ENCODE measurements around the gene PROC. TPM values are rescaled to one million over a fixed set of nuclear protein-coding genes. Genes with fewer than 3 reads are reported as not detected.

Gene PROC
- total and polyA plus RNA-seq, 9 of the 15 experiments (the other 6 are each of a cell fraction or from before 2014, with no cell fraction given), result not detected

- TF ChIP-seq ZNF699 (CRISPR knock-in tag; IDR thresholded peaks at IDR 0.05; ENCODE audit: insufficient replicate concordance) (no peak), NFE2L1 (tag; IDR thresholded peaks at IDR 0.05; ENCODE audit: borderline replicate concordance, low read depth) (peak; percentile 22; the same call in 1 of the 2 replicates), MAFK (IDR thresholded peaks at IDR 0.05; ENCODE audit: low read length) (peak; percentile 67; the same call in 1 of the 2 replicates), NCOA6 (IDR thresholded peaks at IDR 0.05) (0 out of 2 replicates have a peak, but pooled peaks have one; percentile 13), TRIM24 (IDR thresholded peaks at IDR 0.05) (peak; percentile 72 to 83), MEIS2 (IDR thresholded peaks at IDR 0.05; ENCODE audit: partially characterized antibody) (peak; percentile 88), CBFA2T3 (IDR thresholded peaks at IDR 0.05) (peak; percentile 82), EP400 (IDR thresholded peaks at IDR 0.05) (peak; percentile 5), MAZ (CRISPR knock-in tag; conservative IDR thresholded peaks at IDR 0.05 in 1 of 2, IDR thresholded peaks at IDR 0.05 in 1 of 2) (no peak), MAFF (IDR thresholded peaks at IDR 0.05; ENCODE audit: low read length) (peak; percentile 79), NRF1 (conservative IDR thresholded peaks at IDR 0.05 in 1 of 2, IDR thresholded peaks at IDR 0.05 in 1 of 2) (no peak), KLF1 (tag; IDR thresholded peaks at IDR 0.05) (no peak), ZBTB2 (IDR thresholded peaks at IDR 0.05) (0 out of 2 replicates have a peak, but pooled peaks have one; percentile 21), ATF1 (CRISPR knock-in tag; IDR thresholded peaks at IDR 0.05) (no peak), ATF1 (tag; IDR thresholded peaks at IDR 0.05) (0 out of 2 replicates have a peak, but pooled peaks have one; percentile 18), SMARCC2 (IDR thresholded peaks at IDR 0.05; ENCODE audit: low read depth) (0 out of 2 replicates have a peak, but pooled peaks have one; percentile 31), ZNF311 (CRISPR knock-in tag; IDR thresholded peaks at IDR 0.05) (no peak), TRIM28 (IDR thresholded peaks at IDR 0.05) (0 out of 2 replicates have a peak, but pooled peaks have one; percentile 28), ZNF644 (tag; IDR thresholded peaks at IDR 0.05; ENCODE audit: low read depth) (no peak), EWSR1 (IDR thresholded peaks at IDR 0.05; ENCODE audit: borderline replicate concordance, low read depth, partially characterized antibody) (no peak)
- TF ChIP-seq, protein P1, sequence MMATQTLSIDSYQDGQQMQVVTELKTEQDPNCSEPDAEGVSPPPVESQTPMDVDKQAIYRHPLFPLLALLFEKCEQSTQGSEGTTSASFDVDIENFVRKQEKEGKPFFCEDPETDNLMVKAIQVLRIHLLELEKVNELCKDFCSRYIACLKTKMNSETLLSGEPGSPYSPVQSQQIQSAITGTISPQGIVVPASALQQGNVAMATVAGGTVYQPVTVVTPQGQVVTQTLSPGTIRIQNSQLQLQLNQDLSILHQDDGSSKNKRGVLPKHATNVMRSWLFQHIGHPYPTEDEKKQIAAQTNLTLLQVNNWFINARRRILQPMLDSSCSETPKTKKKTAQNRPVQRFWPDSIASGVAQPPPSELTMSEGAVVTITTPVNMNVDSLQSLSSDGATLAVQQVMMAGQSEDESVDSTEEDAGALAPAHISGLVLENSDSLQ (IDR thresholded peaks at IDR 0.05), result peak; percentile 92
- TF ChIP-seq, protein P2, sequence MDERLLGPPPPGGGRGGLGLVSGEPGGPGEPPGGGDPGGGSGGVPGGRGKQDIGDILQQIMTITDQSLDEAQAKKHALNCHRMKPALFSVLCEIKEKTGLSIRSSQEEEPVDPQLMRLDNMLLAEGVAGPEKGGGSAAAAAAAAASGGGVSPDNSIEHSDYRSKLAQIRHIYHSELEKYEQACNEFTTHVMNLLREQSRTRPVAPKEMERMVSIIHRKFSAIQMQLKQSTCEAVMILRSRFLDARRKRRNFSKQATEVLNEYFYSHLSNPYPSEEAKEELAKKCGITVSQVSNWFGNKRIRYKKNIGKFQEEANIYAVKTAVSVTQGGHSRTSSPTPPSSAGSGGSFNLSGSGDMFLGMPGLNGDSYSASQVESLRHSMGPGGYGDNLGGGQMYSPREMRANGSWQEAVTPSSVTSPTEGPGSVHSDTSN (CRISPR knock-in tag; IDR thresholded peaks at IDR 0.05; ENCODE audit: low read depth), result no peak
- TF ChIP-seq, protein P2 (tag; conservative IDR thresholded peaks at IDR 0.05; ENCODE audit: low read depth), result peak; percentile 83
Observed at GRCh38 chr2:127392828-127393578, 25.2 kb upstream of the PROC start (continued).
